AG04450 (cell line): ENCODE results near the gene NCAPD2. TPM values are rescaled to one million over a fixed set of nuclear protein-coding genes. Genes with fewer than 3 reads are reported as not detected.

Experiments used
- CTCF ChIA-PET: fragments of 300-600, 350-600 bp; formaldehyde crosslinking; extraction: SDS; loops from one replicate; lab custom pipeline; 2022; ENCODE audit warnings: antibody characterized with exemption, inconsistent platforms; lab: Charles Lee
- POLR2A ChIA-PET: fragments of 350-600 bp; formaldehyde crosslinking; extraction: SDS; loops from one replicate; lab custom pipeline; 2021; ENCODE audit warnings: antibody characterized with exemption, inconsistent platforms; lab: Yijun Ruan, JAX
- DNase-seq: peaks from one replicate; pipeline ENCODE4 v3.0.0-alpha.2; 2011; ENCODE audit warnings: low read depth, low spot score
- H3K27ac ChIP-seq: one replicate; pipeline ENCODE4 v1.5.1; 2012; ENCODE audit warnings: low read depth, low read length, control low read depth
- H3K27me3 ChIP-seq: one replicate; pipeline ENCODE4 v1.6.0; 2012; ENCODE audit warnings: low read length; ENCODE audit not compliant: control insufficient read depth, insufficient read depth
- H3K4me3 ChIP-seq: 2 replicates; pipeline ENCODE4 v1.5.1; 2011; ENCODE audit warnings: mild to moderate bottlenecking, low read depth, low read length, control low read depth
- H3K9me3 ChIP-seq: 2 replicates; pipeline ENCODE4 v1.5.1; 2012; ENCODE audit warnings: low read length; ENCODE audit not compliant: control insufficient read depth, insufficient read depth
- CTCF ChIP-seq: IDR thresholded peaks from 2 replicates; pipeline ENCODE4 v1.5.1; 2011; ENCODE audit warnings: low read depth, low read length, control low read depth, inconsistent platforms
- polyA plus RNA-seq: library from polyadenylated mRNA; depleted of rRNA; stranded (reverse); fragments of >200 nt; gene quantifications from 2 replicates; pipeline ENCODE4 v1.2.3, GENCODE V29; 2011

The NCAPD2 gene
- polyA plus RNA-seq, 1 experiment = 38.4 TPM

GRCh38 chr12:6526766-6527525, 33.0 kb downstream of the NCAPD2 start:
- Histone ChIP-seq H3K27me3 (no peaks in the 10 kb centered on the region), H3K9me3 (no peaks in the 10 kb centered on the region), H3K27ac (no peak overlapping the region), H3K4me3 (no peak overlapping the region)
- POLR2A ChIA-PET = no interaction called here
- DNase-seq = no peak
- CTCF ChIA-PET = interaction anchor here (1.4 kb wide), 1 partner anchor 31 kb away, joined by 3 read pairs; no protein-coding TSS in a partner anchor
- no peak for TF ChIP-seq CTCF

- no peak for TF ChIP-seq CTCF
- no peaks in the 10 kb centered on the region for H3K9me3 ChIP-seq
- no peak overlapping the region for H3K4me3 ChIP-seq
- no peak for DNase-seq
- no peak overlapping the region for H3K27ac ChIP-seq
- H3K27me3 ChIP-seq = no peaks in the 10 kb centered on the region
- ChIA-PET CTCF (no interaction called here), POLR2A (no interaction called here)
These were observed 33.8 kb downstream of the NCAPD2 start for GRCh38 chr12:6527711-6528110.

GRCh38 chr12:6528539-6529235, 34.8 kb downstream of the NCAPD2 start:
- H3K27ac ChIP-seq = no peak overlapping the region
- no peak for TF ChIP-seq CTCF
- no peak for DNase-seq
- no peak overlapping the region for H3K4me3 ChIP-seq
- no peaks in the 10 kb centered on the region for H3K27me3 ChIP-seq
- H3K9me3 ChIP-seq = peaks cover 3% of the 10 kb centered on the region; the same call in 1 of the 2 replicates
- CTCF ChIA-PET = interaction anchor here (1.1 kb wide), 1 partner anchor 63 kb away, joined by 3 read pairs; no protein-coding TSS in a partner anchor
- POLR2A ChIA-PET = no interaction called here

GRCh38 chr12:6529291-6529737, 35.4 kb downstream of the NCAPD2 start:
- Histone ChIP-seq H3K4me3 (no peak overlapping the region), H3K9me3 (peaks cover 4% of the 10 kb centered on the region; the same call in 1 of the 2 replicates), H3K27me3 (no peaks in the 10 kb centered on the region), H3K27ac (no peak overlapping the region)
- no peak for TF ChIP-seq CTCF
- CTCF ChIA-PET = interaction anchor here (1.1 kb wide), 1 partner anchor 64 kb away, joined by 3 read pairs; no protein-coding TSS in a partner anchor
- POLR2A ChIA-PET = no interaction called here
- DNase-seq = no peak
